ENCODE results near the gene TFF3.

The TFF3 gene

DNA sequence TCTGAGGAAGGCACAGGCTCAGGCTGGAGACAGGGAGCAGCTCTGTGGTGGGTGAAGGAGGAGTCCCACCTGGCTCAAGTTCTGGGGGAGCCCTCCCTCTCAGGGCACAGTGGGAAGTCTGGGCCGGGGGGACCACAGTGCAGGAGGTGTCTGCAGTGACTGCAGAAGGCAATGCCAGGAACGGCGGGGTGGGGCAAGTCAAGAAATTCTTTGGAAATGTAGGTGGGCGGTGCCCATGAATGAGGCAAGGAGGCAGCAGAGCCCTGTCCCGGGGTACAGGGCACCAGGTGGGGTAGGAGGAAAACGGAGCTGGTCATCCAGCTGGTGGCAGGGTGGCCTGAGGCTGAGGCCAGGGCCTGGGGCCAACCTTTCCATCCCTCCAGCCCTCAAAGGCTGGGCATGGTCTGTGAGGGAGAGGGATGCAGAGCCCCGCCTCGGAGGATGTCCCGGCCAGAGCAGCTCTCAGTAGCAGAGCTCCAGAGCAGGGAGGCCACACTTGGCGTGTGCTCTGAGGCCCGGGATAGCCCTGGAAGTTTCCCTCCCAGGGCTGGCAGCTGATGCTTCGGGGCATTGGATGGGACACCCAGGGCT is 4.7 kb downstream of the TFF3 start:
- no peak for DNase-seq (ENCODE audit: low read depth)
- TF ChIP-seq, protein P1, sequence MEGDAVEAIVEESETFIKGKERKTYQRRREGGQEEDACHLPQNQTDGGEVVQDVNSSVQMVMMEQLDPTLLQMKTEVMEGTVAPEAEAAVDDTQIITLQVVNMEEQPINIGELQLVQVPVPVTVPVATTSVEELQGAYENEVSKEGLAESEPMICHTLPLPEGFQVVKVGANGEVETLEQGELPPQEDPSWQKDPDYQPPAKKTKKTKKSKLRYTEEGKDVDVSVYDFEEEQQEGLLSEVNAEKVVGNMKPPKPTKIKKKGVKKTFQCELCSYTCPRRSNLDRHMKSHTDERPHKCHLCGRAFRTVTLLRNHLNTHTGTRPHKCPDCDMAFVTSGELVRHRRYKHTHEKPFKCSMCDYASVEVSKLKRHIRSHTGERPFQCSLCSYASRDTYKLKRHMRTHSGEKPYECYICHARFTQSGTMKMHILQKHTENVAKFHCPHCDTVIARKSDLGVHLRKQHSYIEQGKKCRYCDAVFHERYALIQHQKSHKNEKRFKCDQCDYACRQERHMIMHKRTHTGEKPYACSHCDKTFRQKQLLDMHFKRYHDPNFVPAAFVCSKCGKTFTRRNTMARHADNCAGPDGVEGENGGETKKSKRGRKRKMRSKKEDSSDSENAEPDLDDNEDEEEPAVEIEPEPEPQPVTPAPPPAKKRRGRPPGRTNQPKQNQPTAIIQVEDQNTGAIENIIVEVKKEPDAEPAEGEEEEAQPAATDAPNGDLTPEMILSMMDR (IDR thresholded peaks at IDR 0.05; ENCODE audit: low read length, missing control alignments) = no peak
- H3K4me3 ChIP-seq (replicated peaks; ENCODE audit: low read depth, low read length) = no peak overlapping the region

DNA sequence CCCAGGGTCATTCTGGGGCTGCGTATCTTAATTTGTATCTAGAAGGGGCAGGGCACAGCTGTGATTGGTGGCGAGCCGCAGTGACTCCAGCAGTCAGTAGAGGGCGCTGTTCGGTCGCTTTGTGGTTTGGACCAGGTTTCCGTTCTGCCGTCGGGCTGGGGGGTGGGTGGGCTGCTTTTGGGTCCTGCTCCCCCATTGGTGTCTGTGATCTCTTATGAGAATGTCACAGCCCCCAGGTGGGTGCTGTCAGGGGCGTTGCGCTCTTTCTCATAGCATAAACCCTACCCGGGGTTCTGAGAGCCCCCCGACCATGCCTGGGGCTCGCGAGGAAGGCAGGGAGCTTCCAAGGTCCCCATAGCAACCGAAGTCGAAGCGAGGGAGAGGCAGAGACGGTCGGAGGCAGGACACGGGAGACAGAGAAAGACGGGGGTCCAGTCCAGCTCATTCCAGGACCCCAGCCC is 5.4 kb downstream of the TFF3 start:
- peak; percentile 31 for DNase-seq (ENCODE audit: low read depth)
- no peak overlapping the region for H3K4me3 ChIP-seq (replicated peaks; ENCODE audit: low read depth, low read length)
- TF ChIP-seq, protein P1 (IDR thresholded peaks at IDR 0.05; ENCODE audit: low read length, missing control alignments) = peak; percentile 73

DNA sequence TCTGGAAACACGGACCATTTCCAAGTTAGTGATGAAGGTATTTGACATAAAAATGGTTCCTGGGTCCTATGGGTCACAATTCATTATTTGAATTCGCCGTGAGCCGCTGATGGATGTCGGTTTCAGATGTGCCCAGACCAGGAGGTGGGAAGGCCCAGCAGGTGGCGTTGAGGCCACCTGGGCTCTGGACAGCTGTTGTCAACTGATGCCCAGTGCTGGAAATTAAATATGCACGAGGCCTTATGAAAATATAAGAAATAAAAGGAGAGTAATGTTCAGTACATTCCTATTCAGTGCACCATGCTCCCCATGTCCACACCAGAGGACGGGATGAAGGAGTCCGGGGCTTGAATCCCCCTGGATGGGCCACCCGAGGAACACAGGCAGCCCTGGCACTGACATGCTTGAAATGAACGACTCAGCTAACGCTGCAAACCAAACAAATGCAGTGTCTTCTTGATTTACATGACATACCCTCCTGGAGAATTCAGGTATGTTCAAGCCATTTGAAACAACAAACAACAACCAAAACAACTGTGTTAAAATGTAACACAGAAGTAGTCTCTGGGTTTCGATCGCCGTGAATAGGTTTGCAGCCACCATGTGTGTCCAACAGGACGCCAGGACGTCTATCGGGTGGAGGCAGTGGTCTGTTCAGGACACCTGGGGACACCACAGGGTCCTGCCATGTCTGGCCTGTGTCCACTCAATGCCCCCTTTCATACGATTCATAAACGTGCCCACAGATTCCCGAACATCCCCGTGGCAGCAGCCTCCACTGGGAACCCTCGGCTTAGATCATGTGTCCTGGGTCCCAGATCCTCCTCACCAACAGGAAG is 6.1 kb downstream of the TFF3 start:
- TF ChIP-seq, protein P1 (IDR thresholded peaks at IDR 0.05; ENCODE audit: low read length, missing control alignments) = no peak
- H3K4me3 ChIP-seq (replicated peaks; ENCODE audit: low read depth, low read length) = no peak overlapping the region
- DNase-seq (ENCODE audit: low read depth) = no peak

DNA sequence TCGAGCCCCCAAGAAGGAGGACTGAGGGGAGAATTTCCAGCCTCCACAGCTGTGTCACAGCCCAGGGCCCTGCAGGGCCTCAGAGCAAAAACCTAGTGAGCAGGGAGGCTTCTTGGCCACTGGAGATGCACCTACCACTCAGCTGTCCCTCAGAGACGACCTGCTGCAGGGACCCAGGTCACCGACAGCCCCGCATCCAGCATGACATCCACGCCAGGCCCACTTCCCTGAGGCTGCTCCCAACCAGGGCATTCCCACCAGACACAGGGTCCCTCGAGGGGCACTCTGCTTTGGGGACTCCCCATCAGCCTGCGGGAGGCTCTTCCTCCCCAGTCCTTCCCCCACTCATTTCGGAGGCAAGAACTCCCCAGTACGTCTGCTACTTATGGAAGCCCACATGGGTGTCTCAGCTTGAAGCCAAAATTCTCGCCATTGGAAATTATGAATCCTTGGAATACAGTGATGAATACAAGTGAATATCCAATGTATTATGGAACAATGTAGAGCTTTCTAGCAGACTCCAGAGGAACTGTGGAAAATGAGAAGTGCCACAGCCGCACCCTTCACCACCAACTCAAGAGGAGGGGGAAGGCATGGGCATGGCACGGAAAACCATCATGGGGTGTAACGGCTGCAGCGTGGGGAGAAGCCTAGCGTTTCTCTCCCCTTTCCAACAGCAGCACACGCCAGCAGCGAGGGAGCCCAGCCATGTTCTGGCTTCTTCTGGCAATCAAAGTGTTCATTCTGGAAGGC is 6.9 kb downstream of the TFF3 start:
- TF ChIP-seq, protein P1 (IDR thresholded peaks at IDR 0.05; ENCODE audit: low read length, missing control alignments) = no peak
- no peak overlapping the region for H3K4me3 ChIP-seq (replicated peaks; ENCODE audit: low read depth, low read length)
- DNase-seq (ENCODE audit: low read depth) = no peak

DNA sequence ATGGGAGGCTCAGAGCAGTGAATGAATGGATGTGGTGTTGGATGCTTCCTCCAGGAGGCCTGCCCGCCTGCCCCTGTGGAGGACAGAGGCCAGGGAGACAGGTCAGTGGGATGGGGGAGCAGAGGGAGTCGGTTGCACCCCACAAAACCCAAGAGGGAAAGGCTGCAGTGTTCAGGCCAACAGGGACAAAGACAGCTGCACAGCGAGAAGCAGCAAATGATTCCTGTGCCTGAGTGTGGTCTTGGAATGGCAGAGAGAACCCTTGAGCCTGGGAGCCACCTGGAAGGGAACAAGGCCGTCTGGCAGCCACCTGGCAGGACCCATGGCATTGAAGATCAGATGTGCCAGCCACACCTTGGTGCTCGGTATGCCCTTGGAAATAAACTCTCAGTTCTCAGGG is 8.1 kb downstream of the TFF3 start:
- H3K4me3 ChIP-seq (replicated peaks; ENCODE audit: low read depth, low read length) = no peak overlapping the region
- no peak for DNase-seq (ENCODE audit: low read depth)
- TF ChIP-seq, protein P1 (IDR thresholded peaks at IDR 0.05; ENCODE audit: low read length, missing control alignments) = no peak

DNA sequence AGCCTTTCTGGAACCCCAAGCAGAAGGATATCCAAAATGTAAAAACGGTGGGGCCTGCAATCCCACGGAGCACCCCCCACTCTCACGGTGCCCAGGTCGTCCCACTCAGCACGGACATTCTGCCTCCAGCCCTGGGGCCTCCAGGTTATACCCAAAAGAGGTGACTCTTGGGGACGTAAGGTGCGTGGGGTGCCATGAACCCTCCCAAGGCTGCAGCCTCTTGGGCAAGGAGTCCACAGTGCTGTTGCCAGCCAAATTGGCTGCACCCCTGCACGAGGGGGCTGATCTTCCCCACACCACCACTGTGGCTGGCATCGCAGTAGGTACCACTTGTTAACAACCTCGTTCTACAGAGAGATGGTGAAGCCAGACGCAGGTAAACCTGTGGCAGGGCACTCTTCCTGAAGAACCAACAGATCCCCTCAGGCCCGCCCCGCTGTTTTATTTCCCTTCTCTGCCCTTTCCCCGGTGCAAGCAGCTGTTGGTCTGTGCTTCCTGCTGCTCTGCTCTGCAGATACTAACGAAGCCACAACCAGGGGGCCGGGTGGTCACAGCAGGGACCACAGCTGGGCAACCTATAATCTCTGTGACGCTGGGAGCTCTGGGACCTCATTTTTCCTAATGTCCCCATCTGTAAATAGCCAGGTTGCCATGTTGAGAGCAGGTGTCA is 8.7 kb downstream of the TFF3 start:
- DNase-seq (ENCODE audit: low read depth) = no peak
- TF ChIP-seq, protein P1 (IDR thresholded peaks at IDR 0.05; ENCODE audit: low read length, missing control alignments) = no peak
- no peak overlapping the region for H3K4me3 ChIP-seq (replicated peaks; ENCODE audit: low read depth, low read length)
